ENCODE measurements around the gene ELAVL1.
A peak's percentile ranks its signal among the peaks of the same experiment; 100 is the strongest.

DNA sequence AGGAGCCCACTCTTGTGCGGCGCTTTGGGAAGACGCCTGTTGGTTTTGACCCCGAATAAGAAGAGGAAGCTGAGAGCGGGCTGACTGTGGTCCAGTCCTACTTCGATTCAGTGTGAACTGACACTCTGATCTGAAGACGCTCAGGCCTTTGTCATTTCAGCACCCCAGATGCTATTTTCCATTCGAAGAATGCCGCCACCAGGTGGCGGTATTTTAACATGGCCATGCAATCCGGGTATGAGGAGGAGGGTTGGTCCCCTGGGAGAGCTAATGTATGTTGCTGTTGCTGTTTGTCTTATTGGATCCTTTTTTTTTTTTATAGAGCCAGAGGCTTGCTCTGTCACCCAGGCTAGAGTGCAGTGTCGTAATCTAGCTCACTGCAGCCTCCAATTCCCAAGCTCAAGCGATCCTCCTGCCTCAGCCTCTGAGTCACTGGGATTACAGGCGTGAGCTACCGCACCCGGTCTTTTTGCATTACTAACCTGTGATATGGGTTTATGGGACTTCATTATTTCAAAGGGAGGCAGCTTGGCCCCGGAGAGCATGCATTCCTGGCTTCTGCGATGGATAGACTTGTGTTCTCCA lies 61.2 kb downstream of the ELAVL1 start:
- TF ChIP-seq, protein P1, sequence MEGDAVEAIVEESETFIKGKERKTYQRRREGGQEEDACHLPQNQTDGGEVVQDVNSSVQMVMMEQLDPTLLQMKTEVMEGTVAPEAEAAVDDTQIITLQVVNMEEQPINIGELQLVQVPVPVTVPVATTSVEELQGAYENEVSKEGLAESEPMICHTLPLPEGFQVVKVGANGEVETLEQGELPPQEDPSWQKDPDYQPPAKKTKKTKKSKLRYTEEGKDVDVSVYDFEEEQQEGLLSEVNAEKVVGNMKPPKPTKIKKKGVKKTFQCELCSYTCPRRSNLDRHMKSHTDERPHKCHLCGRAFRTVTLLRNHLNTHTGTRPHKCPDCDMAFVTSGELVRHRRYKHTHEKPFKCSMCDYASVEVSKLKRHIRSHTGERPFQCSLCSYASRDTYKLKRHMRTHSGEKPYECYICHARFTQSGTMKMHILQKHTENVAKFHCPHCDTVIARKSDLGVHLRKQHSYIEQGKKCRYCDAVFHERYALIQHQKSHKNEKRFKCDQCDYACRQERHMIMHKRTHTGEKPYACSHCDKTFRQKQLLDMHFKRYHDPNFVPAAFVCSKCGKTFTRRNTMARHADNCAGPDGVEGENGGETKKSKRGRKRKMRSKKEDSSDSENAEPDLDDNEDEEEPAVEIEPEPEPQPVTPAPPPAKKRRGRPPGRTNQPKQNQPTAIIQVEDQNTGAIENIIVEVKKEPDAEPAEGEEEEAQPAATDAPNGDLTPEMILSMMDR (conservative IDR thresholded peaks at IDR 0.05 in 1 of 2, IDR thresholded peaks at IDR 0.05 in 1 of 2; ENCODE audit: extremely low read depth in 1 of 2, insufficient read depth in 1 of 2, low read depth in 1 of 2, low read length in 2 of 2), result peak; percentile 84
- no peak for TF ChIP-seq EZH2 (IDR thresholded peaks at IDR 0.05; ENCODE audit: borderline replicate concordance, low read length)
